K562 (cell line): Measurements from ENCODE around the gene LDLR.

Experiments used
- CHD4 ChIP-seq: fragments of 200-600 bp; sonication (generic); IDR thresholded peaks from 3 replicates; pipeline ENCODE4 v1.6.1; 2012; ENCODE audit warnings: low read depth, mild to moderate bottlenecking, mixed read lengths, low read length, inconsistent platforms; ENCODE audit not compliant: insufficient read depth, insufficient replicate concordance, poor library complexity, severe bottlenecking
- TF ChIP-seq, protein P1 (sequence below), 3 experiments: IDR thresholded peaks in 2 of 3; conservative IDR thresholded peaks in 1 of 3; 2 replicates each; pipeline ENCODE4 v1.5.1; 2011 to 2012; ENCODE audit warnings: low read length in 3 of 3, mild to moderate bottlenecking in 3 of 3, control low read depth in 2 of 3, improper control_type of control experiment in 1 of 3, inconsistent platforms in 1 of 3, low read depth in 1 of 3, mixed read lengths in 1 of 3, moderate library complexity in 1 of 3; ENCODE audit not compliant: insufficient read depth in 2 of 3

DNA sequence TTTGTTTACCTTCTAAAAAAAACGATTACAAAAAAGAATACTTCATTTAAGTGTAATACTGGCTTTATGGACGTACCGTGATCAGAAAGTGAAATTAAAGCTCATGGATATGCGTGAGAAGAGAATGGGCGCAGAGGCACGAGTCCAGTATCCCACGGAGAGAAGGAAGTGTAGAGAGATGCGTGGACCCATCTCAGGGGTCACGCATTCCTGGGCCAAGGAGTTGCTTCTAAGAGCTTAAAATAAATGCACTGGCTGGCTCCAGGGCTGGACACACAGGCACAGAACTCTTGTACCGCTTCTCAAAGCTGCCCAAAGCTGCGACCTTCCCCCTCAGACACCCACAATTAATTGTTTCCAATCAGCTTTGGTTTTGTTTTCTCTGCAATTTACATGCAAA, 75.0 kb downstream of the LDLR start:
- no peak for TF ChIP-seq CHD4
- TF ChIP-seq, protein P1, sequence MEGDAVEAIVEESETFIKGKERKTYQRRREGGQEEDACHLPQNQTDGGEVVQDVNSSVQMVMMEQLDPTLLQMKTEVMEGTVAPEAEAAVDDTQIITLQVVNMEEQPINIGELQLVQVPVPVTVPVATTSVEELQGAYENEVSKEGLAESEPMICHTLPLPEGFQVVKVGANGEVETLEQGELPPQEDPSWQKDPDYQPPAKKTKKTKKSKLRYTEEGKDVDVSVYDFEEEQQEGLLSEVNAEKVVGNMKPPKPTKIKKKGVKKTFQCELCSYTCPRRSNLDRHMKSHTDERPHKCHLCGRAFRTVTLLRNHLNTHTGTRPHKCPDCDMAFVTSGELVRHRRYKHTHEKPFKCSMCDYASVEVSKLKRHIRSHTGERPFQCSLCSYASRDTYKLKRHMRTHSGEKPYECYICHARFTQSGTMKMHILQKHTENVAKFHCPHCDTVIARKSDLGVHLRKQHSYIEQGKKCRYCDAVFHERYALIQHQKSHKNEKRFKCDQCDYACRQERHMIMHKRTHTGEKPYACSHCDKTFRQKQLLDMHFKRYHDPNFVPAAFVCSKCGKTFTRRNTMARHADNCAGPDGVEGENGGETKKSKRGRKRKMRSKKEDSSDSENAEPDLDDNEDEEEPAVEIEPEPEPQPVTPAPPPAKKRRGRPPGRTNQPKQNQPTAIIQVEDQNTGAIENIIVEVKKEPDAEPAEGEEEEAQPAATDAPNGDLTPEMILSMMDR (IDR thresholded peaks at IDR 0.05 in 2 of 3, conservative IDR thresholded peaks at IDR 0.05 in 1 of 3; ENCODE audit: insufficient read depth in 2 of 3, low read depth in 1 of 3, low read length in 3 of 3) = no peak
